SK-MEL-5 (cell line): ENCODE results near the gene PADI4. TPM values are rescaled to one million over a fixed set of nuclear protein-coding genes. Genes with fewer than 3 reads are reported as not detected.
"Not testable (repeated sequence)": the region's sequence is repeated elsewhere in the genome, so short reads cannot be mapped to it uniquely, and the experiment has no call there.

Experiments used
- DNase-seq: peaks from one replicate; pipeline ENCODE4 v3.0.0-alpha.2; 2016; ENCODE audit warnings: low read depth, low spot score
- in situ Hi-C: cut with HindIII; loops from 2 replicates; pipeline ENCODE4 v1.10.0; 2016; ENCODE audit warnings: low sequenced_read_pairs, high pct_unique_total_duplicates, low pct_unique_long_range_greater_than_20kb
- total RNA-seq: library from RNA; depleted of rRNA; stranded (reverse); fragments of >200 nt; shearing (Covaris generic); gene quantifications from 2 replicates; pipeline ENCODE4 v1.2.3, GENCODE V29; 2014

PADI4 gene
- total RNA-seq, 1 experiment from 2014 or later = not detected

DNA sequence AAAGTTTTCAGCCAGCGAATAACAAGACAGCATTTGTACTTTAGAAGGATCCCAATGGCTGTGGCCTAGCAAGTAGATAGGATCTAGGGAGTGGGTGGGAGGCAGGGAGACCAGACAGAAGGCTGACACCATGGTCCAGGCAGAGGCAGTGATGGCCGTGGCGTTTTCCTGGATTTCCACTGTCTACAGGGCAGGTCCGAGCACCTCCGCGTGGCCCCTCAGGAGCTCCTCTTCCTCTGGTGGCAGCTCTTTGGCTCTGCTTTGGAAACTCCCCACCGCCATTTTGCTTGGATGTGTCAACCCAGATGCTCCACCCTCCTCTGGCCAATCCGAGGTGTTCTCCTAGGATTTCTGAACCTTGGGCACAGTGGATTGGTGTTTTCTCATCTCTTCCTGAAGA lies 25.1 kb downstream of the PADI4 start:
- no peak for DNase-seq
- in situ Hi-C loops = no loop called here

DNA sequence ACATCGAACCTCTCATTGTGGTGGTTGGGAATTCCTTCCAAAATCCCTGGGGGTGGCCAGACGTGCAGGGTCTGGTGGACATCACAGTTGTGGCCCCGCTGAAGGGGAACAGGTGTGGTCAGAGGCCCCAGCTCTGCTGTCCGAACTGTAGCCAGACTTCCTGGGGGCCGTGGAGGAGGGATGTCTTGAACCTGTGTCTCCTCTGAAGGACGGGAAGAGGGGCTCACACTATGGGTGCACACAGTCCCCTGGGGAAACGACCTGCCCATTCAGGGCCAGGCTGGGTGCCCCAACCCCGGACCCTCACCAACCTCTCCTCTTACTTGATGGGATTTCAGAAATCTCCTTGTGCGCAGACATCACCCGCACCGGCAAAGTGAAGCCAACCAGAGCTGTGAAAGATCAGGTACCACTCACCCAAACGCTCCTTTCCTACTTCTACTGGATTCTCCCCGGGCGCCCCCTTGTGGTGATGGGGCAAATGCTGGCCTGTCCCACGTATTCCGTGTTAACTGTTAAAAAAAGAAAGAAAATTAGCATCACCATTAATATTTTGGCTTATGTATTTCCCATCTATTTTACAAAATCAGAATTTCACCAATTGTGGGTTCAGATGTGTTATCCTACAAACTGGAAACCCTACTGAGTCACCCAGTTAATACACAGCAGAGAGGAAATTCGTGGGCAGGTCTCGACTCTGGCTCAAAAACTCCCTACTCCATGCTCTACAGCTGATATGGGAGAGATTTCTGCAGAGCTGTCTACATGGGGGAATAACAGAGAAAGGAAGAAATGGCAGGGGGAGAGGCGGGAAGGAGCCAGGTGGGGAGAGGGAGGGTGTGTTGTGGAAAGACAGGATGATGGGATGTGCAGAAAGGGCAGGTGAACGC lies 28.1 kb downstream of the PADI4 start:
- in situ Hi-C loops = no loop called here
- DNase-seq = peak; percentile 68

DNA sequence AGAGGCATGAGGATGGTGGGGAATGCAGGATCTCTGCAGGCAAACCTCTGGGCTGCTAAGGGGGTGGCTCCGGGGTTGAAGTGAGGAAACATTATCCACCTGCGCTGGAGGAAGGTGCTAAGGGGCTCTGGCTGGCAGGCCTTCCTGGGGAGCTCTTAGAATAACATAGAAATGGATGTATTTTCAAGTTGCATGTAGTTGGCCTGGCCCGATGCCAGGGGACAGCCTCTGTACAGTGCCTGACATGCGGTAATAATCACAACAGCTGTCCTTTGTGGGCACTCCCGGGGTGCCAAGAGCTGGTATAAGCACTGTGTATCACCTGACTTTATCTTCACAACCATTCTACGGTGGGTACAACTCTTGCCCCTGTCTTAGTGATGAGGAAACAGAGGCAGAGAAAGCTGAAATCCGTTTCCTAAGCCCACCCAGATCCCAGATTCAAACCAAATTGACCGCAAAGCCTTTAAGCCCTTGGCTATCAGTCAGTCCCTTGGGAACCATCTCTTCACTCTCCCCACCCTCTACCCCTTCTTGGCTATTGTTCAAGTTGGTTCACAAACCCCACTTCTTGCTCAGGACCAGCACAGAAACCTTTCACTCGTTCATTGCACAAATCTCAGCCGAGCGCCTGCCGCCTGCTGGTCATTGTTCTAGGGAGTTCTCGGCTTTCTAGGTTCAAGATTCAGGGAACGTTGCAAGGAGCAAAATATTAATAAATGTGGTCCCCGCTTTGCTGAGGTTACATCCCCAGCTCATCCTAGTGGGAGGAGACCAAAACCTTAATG lies 30.9 kb downstream of the PADI4 start:
- peak; percentile 10 for DNase-seq
- in situ Hi-C loops = no loop called here

DNA sequence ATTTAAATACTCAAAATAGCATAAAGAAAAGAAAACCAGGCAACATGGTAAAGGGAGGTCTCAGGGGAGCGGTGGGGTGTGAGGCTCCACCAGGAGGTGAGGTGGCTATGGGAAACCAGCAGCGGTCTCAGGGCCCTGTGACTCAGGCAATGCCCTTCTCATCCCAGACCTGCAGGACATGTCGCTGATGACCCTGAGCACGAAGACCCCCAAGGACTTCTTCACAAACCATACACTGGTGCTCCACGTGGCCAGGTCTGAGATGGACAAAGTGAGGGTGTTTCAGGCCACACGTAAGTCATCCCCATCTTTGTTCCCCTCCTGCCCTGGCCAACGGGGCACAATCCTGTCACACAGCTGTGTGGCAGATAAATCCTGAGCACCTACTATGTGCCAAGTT lies 31.5 kb downstream of the PADI4 start:
- in situ Hi-C loops = no loop called here
- no peak for DNase-seq

DNA sequence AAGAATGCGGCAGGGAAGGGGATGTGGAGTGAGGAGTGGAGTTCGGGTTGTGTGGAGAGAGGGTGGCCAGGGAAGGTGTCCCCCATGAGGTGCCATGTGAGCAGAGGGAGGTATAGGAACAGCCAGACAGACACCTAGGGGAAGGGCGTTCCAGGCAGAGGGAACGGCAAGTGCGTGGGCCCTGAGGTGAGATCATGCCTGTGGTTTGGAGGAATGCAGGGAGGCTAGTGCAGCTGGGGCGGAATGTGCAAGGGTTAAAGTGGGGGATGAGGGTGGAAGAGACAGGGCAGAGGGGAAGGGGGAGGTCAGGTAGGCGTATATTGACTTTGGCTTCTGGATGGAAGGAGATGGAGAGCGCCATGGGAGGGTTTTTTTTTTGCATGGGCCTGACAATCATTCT lies 32.4 kb downstream of the PADI4 start:
- in situ Hi-C loops = no loop called here
- DNase-seq = no peak

DNA sequence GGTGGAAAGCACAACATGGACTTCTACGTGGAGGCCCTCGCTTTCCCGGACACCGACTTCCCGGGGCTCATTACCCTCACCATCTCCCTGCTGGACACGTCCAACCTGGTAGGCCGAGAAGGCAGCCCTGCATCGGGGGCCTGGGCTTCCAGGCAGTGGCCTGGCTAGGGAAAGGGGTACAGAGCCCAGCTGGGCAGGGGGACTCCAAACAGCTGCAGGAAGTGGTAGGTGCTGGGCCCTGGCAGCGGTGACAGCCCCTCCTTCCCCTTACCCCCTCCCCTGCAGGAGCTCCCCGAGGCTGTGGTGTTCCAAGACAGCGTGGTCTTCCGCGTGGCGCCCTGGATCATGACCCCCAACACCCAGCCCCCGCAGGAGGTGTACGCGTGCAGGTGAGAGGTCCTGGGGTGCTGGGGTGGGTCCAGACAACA lies 34.0 kb downstream of the PADI4 start:
- in situ Hi-C loops = no loop called here
- DNase-seq = no peak

DNA sequence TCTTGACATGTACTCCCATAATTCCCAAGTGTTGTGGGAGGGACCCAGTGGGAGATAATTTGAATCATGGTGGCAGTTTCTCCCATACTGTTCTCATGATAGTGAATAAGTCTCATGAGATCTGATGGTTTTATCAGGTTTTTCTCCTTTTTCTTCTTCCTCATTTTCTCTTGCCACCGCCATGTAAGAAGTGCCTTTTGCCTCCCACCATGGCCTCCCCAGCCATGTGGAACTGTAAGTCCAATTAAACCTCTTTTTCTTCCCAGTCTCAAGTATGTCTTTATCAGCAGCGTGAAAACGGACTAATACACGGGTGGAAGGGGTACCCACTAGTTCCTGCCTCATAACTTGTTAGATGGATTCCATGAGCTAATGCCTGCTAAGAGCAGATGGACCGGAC lies 37.5 kb downstream of the PADI4 start:
- DNase-seq, in situ Hi-C loops: not testable (repeated sequence)

GRCh38 chr1:17346046-17346789 lies 38.2 kb downstream of the PADI4 start:
- in situ Hi-C loops = no loop called here
- DNase-seq = no peak

GRCh38 chr1:17347769-17348592 lies 40.0 kb downstream of the PADI4 start:
- in situ Hi-C loops = no loop called here
- DNase-seq = no peak

GRCh38 chr1:17348593-17349234 lies 40.7 kb downstream of the PADI4 start:
- in situ Hi-C loops = no loop called here
- DNase-seq = no peak

DNA sequence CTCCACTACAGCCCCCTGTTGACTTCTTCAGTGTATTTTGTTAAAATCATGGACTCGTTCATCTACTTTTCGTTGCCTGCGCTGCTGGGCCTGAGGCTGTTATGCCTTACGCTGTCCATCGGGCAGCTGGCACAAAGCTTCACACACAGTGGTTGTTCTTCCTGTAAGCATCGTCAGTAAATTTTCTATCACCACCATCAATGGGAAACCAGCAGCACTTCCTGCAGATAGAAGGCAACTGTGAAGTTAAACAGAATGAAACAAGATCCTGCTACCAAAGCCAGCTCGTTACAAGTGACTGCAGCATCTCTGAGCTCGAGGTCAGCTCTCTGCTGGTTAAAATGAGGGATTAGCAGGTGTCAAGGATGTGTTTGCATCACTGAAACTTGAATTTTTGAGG lies 42.1 kb downstream of the PADI4 start:
- in situ Hi-C loops = no loop called here
- DNase-seq = no peak

GRCh38 chr1:17350928-17351446 lies 43.0 kb downstream of the PADI4 start:
- in situ Hi-C loops = no loop called here
- DNase-seq = no peak

DNA sequence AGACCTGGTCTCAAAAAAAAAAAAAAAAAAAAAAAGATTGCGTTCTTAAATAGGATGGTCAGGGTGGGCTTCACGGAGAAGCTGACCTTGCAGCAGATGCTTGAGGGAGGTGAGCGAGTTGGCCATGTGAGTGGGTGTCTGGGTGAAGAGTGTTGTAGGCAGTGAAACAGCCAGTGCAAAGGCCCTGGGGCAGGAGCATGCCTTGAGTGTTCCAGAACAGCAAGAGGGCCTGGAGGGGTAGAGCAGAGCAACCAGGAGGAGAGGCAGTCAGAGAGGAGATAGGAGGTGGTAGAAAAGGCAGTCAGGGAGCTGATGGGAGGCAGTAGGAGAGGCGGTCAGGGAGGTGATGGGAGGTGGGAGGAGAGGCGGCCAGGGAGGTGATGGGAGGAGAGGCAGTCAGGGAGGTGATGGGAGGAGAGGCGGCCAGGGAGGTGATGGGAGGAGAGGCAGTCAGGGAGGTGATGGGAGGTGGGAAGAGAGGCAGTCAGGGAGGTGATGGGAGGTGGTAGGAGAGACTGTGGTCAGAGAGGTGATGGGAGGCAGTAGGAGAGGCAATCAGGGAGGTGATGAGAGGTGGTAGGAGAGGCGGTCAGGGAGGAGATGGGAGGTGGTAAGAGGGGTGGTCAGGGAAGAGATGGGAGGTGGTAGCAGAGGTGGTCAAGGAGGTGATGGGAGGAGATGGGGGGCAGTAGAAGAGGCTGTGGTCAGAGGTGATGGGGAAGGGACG lies 43.8 kb downstream of the PADI4 start:
- in situ Hi-C loops = no loop called here
- no peak for DNase-seq

- no peak for DNase-seq
- in situ Hi-C loops = no loop called here
Measured at GRCh38 chr1:17352419-17352909, 44.5 kb downstream of the PADI4 start.

- in situ Hi-C loops = no loop called here
- no peak for DNase-seq
Measured at GRCh38 chr1:17355898-17356297, 47.9 kb downstream of the PADI4 start.
